GM18508 (cell line): ENCODE data around the gene MAGI2.

ENCODE experiments used
- ATAC-seq: cut with Tn5 transposase; IDR thresholded peaks from one replicate; pipeline ENCODE4 v1.9.1; 2021; ENCODE audit warnings: moderate number of reproducible peaks; ENCODE audit not compliant: insufficient read depth, unreplicated experiment

Gene MAGI2

DNA sequence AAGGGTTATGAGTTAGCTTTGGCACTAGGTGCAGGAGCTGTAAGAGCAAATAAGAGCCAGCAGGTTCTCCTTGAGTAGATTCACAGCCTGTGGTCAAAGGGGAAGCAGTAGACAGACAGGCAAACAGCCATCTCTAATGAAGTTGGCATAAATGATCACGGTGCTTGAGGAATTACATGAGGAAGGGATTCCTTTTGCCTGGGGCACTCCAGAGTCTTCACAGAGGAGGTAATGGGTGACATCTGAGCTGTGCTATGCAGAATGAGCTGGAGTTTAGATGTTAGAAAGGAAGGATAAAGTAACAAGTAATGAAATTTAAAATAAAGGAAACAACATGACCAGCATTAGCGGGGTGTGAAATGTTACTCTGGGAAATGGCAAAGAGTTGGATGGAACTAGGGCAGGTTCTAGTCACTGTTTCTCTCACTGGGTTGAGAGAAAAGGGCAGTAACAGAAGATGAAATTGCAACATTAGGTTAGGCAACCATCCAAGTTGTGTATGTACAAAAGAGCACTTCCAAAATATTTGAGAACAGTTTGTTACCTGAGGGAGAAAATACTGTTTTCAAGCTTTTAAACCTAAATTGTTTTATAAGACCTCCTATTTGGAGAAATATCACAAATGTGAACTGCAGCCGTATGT lies 1041.1 kb downstream of the MAGI2 start:
- no peak for ATAC-seq

DNA sequence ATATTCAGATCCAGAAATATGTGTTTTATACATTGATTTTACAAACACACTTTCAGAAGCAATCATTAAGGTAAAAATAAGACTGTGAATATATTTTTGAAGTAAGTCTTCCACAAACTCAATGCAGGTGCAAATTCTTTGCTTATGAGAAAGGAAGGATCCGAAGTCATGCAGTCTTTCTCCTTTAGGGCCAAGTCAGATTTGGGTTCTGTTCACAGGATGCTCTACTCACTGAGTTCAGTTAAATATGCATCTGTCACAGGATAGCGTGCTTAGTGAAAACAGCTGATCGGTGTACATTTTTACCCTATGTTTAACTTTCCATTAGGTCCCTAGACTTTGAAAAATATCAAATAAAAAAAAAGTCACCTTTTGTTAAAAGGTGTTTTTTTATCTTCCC lies 1046.4 kb downstream of the MAGI2 start:
- ATAC-seq, result no peak

DNA sequence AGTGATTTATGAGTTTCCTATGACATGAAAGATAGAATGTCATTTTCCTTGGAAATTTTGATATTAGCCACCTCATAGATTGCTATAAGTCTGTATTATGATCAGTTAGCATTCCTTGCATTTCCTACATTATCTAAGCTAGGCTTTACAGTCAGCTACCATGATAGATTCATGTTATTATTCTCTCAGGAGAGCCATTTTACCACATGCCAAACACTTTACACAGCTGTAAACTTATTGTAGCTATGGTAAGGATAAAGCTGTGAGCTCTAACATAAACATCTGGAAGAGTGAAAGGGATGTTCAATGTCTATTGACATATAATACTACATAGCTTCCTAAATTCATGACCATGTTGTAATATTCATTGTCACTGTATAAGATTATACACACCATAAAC lies 1046.9 kb downstream of the MAGI2 start:
- ATAC-seq, result no peak

DNA sequence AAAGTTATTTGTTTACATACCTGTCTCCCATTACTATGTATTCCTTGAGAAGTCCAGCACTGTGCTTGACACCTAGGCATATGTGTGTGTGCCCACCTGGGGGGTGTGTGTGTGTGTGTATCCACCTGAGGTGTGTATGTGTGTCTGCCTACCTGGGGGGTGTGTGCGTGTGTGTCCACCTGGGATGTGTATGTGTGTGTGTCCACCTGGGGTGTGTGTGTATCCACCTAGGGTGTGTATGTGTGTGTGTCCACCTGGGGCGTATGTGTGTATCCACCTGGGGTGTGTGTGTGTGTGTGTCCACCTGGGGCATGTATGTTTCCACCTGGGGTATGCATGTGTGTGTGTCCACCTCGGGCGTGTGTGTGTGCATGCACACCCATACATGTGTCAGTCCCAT lies 1051.4 kb downstream of the MAGI2 start:
- no peak for ATAC-seq

DNA sequence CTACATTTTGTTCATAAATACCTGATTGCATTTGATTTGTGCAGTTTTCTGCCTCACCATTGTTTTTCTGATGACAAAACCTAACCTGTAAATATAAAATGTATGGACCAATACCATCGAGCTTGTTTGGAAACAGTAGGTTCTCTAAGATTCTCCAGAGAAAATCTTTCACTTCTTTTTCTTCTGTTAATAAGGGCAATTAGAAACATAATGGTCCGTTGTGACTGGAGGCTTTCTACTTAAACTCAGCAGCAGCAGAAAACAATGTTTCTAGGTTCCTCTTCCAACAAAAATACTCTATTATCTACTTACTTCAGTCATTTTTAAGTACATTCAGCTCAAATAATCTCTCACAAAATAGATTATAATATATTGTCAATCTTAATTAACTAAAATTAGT lies 1053.4 kb downstream of the MAGI2 start:
- ATAC-seq, result no peak

DNA sequence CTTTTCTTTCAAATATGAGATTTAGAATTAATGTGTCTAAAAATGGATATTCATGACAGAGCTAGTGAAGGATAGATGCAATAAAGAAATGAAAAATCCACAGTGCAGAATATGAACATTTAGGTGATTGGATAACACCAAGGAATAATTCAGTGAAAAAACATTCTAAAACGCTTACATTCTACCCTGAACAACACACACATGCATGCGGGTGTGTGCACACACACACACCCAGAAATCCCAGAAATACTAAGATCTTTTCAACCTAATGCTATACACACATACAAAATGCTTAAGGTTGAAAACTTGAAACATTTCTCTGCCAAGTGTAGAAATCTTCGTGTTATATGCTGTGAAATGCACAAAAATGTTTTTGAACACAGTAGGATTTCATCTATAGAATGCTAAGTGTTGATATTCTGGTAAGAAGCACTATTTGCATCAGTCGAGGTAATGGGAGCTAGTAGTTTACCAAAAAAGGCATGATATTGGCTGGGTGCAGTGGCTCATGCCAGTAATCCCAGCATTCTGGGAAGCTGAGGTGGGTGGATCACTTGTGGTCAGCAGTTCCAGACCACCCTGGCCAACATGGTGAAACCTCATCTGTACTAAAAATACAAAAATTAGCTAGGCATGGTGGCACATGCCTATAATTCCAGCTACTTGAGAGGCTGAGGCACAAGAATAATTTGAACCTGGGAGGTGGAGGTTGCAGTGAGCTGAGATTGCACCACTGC lies 1054.3 kb downstream of the MAGI2 start:
- no peak for ATAC-seq

DNA sequence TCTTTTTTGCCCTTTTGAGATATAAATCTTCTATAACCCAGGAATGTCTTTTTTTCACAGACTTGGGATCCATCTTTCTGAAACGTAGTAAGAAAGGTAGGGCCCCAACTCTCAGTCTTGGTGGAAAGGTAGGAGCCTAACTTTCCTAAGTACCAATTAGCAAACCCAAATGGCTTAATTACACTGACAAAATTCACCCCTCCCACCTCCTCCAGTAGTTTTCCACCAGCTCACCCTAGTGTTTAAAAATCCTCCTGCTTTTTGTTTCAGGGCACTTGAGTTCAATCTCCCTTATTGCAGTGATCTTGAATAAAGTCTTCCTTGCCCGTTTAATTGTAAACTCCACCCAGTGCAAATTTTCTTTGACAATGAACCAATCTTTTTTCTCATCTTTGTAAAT lies 1054.9 kb downstream of the MAGI2 start:
- ATAC-seq, result no peak

DNA sequence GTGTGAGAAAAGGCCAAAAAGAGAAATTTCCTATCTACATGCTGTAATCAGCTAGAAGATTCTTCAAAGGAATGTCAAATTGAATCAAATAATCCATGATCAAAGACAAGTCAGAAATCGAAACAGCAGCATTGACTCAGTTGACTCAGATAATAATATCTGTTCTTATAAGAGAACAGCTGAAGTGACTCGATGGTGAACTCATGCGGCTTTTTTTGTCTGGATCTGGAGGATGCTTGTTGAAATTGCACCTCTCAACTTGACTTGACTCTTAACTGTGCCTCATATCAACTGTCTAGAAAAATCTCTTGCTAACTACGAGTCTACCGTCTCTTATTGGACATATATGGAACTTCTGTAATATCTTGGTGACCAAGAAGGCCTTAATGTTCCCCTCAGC lies 1055.4 kb downstream of the MAGI2 start:
- ATAC-seq, result no peak

DNA sequence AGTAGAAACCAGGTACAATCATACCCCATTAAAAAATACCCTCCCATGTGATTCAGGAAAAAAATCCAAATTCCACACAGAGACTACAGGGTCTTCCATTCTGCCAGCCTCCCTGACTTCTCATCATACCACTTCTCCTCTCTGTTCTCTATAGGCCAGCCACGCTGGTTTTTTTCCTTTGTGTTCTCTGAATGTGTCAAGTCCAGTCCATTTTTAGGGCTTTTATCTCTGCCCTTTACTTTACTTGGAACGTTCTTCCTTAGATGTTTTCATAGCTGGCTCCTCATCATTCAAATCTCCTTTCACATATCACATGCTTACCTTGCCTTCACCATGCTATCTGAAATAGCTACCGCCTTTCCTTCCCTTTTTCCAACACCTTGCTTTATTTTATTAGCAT lies 1057.3 kb downstream of the MAGI2 start:
- no peak for ATAC-seq

DNA sequence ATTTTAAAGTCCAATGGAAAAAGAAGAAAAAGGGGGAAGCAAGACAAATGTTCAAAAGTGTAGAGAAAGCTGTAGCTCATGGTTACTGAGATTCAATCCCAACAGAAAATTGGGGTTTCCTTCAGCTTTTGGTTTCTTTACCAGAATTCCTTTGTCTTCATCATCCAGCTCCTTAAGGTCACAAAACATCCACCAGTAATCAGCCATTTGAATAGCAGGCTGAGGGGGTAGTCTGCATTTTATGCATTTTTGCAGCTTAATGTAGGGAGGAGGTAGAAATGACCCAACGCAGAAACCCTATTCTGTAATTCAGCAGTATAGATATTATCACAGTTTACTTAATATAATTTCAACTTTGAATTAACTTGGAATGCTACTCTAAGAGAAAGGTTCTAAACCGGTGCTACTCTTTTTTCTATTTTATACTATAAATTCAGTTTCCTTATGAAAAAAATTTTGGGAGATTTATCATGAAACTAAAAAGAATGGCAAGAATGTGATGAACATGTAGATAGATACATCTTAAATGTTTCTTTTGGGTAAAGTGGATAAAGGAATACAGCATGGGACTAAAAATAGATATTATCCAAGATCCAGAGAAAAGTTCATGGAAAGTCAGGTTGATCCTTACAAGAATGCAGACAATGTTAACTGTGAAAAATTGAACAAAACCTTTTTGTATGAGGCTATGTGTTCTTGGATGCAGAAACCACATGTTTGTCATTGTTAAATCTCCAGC lies 1058.0 kb downstream of the MAGI2 start:
- ATAC-seq, result no peak

DNA sequence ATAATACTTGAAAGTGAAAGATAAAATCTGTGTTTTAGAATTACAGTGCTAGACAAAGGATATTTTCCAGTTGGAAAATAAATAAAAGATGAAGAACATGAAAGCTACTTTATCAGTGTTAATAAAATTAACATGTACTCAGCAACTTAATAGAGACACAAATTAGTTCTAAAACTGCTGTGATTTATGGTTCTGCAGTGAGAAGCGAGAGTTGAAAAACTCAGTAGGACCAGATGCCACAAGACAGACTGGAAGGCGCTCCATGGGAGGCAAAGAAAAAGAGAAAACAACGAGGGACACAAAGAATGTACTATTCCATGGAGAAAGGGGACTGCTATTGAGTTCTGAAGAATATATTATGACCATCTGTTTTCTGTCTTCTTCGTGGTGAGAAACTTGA lies 1064.4 kb downstream of the MAGI2 start:
- ATAC-seq, result no peak

DNA sequence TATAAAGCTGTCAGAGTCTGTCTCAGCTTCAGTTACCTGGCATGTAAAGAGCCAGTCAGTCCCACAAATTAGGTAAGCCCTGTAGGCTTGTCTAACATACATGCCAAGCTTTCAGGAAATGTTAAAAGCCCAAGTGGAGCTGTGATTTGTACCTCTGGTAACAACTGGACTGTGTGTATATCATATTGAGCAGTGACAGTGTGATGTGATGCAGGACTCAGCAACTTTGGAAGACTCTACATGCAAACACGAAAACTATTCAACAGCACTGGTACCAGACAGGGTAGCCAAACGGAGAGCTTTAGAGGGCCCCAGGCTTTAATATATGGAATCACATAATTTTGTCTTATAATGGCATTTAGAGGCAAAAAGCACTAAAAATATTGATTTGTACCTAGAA lies 1066.9 kb downstream of the MAGI2 start:
- ATAC-seq, result no peak

DNA sequence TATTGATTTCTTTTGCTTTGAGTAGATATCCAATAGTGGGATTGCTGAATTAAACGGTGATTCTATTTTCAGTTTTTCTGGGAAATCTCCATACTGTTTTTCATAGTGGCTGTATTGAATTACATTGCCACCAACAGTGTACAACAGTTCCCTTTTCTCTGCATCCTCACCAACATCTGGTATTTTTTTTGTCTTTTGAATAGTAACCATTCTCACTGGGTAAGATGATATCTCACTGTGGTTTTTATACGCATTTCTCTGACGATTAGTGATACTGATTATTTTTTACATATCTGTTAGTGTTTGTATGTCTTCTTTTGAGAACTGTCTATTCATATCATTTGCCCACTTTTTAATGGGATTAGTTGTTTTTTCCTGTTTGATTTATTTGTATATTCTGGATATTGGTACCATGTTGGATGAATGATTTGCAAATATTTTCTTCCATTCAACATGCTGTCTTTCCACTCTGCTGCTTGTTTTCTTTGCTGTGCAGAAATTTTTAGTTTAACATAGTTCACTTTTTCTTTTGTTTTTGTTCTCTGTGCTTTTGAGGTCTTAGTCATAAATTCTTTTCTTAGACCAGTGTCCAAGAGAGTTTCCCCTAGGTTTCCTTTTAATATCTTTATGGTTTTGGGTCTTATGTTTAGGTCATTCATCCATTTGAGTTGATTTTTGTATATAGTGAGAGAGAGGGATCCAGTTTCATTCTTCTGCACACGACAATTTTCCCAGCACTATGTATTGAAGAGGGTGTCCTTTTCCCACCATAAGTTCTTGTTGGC lies 1070.2 kb downstream of the MAGI2 start:
- no peak for ATAC-seq

DNA sequence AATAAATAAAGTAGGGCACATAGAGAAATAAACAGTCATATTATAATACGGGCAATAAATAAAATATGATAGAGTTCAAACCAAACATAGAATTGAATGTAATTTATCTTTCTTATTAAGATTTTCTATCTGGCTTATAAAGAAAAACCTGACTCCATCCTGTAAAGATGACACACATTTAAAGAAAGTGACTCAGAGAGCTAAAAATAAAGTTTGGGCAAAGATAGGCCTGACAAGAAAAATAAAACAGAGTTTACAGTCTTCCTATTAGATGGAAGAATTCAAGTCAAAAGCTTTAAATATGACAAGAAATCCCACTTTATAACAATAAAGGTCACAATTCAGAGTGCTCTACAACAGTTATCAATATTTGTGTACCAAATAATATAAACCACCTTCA lies 1074.3 kb downstream of the MAGI2 start:
- ATAC-seq, result no peak

DNA sequence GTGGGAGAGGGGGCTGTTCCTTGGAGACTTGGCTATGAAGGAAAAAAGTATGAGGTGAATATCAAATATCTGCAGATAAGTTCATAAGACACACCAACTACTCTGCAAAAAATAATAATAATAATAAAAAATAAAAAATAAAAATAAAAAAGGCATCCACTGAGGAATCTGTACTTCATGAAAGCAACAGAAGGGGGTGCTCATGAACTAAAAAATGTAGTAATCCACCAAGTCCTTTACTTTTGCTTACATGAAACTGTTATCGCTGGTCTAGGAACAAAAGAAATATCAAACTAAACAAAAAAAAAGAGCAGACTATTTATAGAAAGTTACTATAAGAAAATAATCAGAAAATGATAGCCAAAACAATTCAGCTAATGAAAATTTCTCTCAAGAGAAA lies 1075.9 kb downstream of the MAGI2 start:
- no peak for ATAC-seq

DNA sequence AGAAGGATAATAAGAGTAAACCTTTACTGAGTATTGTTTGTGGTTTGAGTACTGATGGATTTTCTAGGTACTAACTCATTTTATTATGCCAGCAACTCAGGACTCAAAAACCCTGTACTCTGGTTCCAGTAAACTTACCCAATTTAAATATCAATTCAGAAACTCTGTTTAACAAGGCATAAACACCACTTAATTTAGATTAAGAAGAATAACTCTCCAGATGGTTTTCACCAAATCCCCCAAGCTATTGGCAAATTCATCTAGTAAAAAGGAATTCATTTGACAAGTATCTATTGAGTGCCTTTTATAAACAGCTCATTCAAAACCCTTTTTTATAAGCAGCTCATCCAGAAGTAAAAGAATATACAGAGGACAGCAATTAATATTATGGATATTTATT lies 1082.5 kb downstream of the MAGI2 start:
- ATAC-seq, result no peak

DNA sequence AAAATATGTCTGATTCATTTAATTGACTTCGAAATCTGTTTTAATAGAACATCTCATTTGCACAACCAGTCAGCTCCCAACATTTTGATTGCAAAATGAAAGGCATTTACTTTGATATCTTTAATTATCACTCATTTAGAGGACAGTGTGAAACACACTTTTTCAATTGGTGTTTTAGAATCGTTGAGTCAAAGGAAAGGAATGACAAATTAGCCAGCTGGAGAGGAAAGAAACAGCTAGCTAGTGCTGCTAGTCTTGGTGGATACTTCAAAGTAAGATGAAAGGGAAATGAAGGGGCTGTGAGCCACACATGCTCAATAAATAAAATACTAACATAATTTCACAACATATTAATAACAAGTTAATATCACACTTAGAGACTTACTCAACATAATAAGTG lies 1084.7 kb downstream of the MAGI2 start:
- ATAC-seq, result no peak

DNA sequence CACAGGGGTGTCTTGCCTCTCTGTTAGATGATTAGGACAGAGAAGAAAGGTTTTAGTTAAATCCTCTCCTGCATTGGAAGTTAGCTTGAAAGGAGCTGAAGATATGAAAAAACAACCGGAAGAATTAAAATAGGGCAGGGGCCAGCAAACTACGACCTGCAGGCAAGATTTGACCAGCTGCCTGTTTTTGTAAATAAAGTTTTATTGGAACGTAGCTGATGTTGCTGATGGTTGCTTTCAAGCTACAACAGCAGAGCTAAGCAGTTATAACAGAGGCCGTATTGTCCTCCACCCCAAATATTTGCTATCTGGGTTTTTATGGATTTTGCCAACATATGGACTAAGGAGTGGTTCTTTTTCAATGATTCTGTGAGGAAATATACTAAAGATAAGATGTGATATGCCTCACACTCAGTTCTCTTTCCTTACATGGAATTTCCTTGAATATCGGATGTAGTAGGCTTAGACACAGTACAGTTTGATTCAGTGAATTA lies 1086.1 kb downstream of the MAGI2 start:
- no peak for ATAC-seq

DNA sequence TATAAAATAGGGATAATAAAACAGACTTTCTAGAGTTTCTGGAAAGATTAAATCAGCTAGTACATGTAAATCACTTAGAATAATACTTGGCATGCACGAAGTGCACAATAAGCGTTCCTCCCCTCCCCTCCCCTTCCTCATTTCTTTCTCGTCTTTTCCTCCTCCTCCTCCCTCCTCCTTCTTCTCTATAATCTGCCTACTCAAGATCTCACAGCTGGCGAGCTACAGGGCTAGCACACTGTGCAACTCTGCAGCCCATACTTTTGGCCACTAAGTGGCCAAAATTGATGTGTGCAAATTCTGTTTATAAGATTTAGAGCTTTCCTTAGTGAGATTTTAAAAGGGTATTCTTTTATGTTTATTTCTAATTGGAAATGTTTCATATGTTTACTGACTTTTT lies 1089.6 kb downstream of the MAGI2 start:
- no peak for ATAC-seq

DNA sequence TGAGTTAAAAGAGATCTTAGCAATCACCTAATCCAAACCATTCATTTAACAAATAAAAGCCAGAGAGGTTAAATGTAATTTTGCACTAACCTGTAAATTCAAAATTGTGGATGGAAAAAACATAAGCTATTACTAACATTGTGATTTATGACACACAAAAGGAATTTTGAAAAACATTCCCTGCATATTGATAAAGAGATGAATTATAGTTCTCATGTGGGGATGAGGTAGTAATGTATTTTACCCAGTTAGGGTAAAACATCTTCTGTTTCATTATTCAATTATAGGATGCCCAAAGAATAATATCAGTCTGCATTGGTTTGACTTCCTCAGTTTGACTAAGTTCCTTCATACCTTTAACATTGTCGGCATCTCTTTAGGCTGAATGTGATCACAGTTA lies 1093.6 kb downstream of the MAGI2 start:
- no peak for ATAC-seq

DNA sequence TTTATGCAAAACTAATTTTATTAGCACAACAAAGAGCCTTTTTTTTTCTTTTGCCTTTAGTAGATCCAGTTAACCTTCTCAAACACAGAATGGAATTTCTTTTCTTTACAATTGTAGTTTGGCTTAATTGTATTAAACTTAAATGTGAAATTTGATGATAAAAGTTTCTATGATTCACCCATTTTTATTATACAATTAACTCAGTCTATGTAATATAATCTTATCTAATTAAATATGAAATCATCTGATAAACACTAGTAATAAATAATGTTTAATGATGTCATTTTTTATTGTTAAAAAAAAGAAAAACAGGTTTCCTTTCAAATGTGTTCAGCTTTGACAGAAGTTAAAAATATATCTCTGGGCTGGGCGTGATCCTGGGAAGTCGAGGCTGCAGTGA lies 1095.8 kb downstream of the MAGI2 start:
- no peak for ATAC-seq
